GM19043 (cell line): Measurements from ENCODE around the gene DYSF.

Experiments
- ATAC-seq: cut with Tn5 transposase; IDR thresholded peaks from one replicate; pipeline ENCODE4 v1.9.1; 2021; ENCODE audit warnings: low read depth; ENCODE audit not compliant: unreplicated experiment

The DYSF gene

GRCh38 chr2:71521436-71521950 lies 68.1 kb downstream of the DYSF start:
- no peak for ATAC-seq

DNA sequence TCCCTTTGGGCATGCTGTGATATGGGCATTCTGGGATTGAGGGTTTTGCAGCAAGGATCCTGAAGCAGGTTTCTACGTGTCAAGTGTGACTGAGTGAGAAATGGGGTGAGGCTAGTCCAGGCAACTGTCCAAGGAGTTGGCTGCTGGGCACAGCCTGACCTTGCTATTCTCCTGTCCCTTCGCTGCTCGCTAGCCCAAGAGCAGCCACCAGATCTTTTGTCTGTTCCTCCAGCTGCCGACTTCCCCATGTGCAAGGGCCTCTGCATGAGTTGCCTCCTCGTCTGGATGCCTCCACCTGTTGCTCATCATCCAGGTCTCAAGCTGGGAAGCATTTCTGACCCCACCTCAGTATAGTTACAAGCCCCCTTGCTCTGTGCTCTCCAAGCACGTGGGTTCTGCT lies 71.1 kb downstream of the DYSF start:
- no peak for ATAC-seq

DNA sequence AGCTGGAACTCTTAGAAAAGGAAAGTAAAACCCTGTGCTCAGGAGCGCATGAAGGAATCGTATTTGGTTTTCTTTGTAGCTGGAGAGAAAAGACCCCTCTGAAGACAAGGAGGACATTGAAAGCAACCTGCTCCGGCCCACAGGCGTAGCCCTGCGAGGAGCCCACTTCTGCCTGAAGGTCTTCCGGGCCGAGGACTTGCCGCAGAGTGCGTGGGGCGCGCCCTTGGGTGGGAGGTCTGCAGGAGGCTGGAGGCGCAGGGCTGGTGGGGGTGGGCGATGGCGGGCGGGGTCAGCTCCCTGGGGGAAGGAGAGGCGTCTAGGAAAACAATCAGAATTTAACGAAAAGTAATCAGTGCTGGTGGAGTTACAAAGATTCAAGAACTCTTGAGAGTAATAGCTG lies 72.8 kb downstream of the DYSF start:
- no peak for ATAC-seq

GRCh38 chr2:71526975-71527374 lies 73.6 kb downstream of the DYSF start:
- ATAC-seq: no peak

DNA sequence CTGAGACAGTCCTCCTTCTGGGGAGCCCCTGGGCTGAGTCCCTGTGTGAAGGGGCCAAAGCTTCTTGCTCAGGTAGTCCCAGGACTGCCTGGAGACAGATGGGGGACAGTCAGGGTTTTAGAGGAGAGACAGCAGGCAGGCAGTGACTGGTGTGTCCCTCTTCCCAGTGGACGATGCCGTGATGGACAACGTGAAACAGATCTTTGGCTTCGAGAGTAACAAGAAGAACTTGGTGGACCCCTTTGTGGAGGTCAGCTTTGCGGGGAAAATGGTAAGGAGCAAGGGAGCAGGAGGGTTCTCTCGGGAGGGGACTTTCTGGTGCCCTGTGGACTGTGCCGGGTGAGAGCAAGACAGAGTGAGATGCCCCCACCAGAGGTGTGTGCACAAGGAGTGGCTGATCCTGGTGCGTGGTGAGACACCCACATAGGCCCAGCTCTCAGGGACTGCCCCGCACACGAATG lies 74.8 kb downstream of the DYSF start:
- no peak for ATAC-seq

- ATAC-seq: no peak
These were observed 75.4 kb downstream of the DYSF start for GRCh38 chr2:71528749-71529148.

- ATAC-seq: no peak
These were observed 76.8 kb downstream of the DYSF start for GRCh38 chr2:71530211-71530610.

DNA sequence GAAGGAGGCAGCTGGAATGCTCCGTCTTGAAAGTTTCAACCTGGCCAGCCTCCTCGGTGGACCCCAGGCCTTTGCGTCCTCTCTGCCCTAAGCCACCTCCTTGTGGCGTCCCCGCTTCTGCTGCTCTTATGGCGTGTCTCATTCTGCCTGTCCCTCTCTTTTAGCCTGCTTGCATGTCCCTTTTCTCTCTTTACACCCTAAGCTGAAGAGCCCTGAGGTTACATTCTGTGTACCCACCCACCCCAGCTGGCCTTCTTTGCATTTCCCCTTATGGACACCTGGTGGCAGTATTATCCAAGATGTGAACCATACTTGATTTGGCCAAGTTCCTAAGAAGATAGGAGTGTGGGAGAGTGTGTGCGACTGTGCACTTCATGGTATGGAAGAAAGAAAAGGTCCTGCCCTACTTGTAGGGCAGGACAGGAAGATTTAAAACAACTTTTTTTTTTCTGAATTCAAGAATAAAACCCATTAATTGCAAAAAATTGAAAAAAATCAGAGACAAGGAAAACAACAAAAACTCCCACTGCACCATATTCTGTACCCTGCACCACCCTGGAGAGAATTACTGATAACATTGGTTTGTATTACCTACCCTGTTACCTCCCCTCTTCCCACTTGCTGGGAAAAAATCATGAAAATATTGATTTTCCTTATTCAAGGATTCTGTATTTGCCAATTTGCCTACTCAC lies 77.4 kb downstream of the DYSF start:
- no peak for ATAC-seq

DNA sequence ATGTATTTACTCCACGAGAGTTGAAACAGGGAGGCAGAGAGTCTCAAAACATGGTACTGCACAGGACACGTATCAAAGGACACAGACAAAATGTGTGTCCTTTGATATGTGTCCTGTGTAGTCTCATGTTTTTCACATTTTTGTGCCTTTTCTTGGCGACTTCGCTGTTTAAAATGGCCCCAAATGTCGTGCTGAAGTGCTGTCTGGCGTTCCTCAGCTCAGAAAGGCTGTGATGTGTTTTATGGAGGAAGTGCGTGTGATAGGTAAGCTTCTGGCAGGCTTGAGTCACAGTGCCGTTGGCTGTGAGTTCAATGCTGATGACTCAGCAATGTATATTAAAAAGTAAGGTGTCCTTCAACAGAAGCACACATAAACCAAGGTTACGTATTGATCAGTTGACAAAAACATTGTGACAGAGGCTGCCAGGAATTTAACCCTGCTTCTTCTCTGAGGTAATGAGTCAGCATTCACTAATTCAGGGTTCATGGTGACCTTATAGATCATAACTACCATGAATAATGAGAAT lies 78.2 kb downstream of the DYSF start:
- ATAC-seq: no peak

DNA sequence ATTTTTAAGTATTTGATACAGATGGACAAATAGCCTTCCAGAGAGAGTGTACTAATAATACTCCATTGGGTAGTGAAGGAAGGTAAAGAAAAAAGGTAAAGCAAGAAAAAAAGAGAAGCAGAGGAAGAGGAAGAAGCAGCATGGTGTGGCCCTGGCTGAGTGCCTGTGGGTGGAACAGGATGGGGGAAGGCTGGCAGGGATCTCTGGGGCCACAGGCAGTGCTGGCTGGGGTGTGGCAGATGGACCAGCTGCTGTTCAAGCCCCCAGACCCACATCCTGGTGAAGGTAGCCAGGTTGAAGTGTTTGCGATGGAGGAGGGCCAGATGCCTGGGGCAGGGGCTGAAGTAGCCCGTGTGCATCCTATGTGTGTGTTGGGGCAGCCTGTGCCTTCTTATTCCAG lies 79.0 kb downstream of the DYSF start:
- no peak for ATAC-seq

DNA sequence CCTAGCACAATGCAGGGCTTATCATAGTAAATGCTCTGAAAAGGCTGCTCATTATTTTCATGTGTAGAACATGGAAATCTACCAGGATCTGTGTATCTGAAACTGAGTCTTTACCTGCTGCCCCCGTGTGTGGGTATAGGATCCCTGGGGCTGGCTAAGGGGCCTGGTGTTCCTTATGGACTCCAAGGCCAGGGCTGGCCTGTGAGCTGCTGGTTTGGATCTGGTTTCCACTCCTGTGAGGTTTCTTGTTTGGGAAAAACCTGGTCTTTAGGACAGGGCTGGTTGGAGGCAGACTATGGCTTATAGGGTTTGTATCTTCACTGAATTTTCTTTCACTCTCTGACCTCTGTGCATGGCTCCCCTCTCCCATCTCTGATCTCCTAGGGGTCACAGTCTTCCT lies 80.8 kb downstream of the DYSF start:
- no peak for ATAC-seq

DNA sequence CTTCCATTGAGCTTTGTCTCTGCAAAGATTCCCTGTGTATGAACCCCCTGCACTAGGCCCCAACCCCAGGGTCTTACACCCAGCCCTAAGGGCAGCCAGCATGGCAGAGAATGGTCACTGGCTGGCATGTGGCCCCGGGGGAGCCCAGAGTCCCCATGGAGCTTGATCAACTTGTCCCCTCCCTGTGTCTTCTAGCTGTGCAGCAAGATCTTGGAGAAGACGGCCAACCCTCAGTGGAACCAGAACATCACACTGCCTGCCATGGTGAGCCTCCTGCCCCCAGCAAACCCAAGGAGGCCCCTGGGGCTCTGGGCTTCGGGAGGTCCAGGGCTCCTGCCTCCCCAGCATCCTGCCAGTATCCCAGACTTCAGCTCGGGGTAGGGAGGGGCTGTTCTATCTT lies 81.5 kb downstream of the DYSF start:
- ATAC-seq: no peak

DNA sequence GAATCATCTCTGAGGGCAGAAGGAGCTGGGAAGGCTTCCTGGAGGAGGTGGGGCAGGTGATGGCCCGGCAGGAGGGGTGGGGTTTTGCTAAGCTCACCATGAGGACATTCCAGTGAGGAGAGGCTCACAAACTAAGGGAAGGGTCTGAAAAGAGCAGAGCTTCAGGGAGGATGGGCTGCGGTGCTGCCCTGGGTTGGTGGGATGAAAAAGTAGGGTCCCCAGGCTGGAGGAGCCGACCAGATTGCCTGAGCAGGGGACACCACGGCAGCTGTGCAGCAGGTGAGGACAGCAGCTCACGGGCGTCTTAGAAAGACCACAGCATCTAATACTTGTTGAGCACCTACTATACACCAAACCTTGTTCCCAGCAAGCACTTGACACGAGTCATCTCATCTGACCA lies 82.2 kb downstream of the DYSF start:
- no peak for ATAC-seq

DNA sequence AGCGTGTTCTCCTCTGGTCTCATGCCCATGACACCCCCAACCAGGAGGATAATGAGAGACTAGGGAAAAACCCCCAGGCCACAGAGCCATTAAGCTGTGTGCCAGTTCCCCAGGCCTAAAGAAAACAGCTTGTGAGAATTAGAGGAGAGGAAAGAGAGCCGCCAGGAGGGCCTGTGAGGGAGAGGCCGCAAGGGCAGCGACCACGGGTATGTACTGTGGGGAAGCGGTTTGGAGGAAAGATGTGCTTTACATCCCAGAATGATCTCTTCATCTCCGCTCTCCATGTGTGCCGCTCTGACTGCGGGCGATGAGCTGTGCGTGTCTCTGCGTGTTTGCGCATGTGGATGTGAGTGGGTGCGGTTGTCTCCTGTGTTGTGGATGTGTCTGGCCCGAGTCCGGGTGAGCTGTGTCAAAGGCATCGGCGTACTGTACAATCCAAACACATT lies 82.9 kb downstream of the DYSF start:
- no peak for ATAC-seq

- no peak for ATAC-seq
These were observed 84.9 kb downstream of the DYSF start for GRCh38 chr2:71538241-71538640.

GRCh38 chr2:71538656-71539265 lies 85.4 kb downstream of the DYSF start:
- no peak for ATAC-seq

GRCh38 chr2:71540818-71541217 lies 87.5 kb downstream of the DYSF start:
- no peak for ATAC-seq

DNA sequence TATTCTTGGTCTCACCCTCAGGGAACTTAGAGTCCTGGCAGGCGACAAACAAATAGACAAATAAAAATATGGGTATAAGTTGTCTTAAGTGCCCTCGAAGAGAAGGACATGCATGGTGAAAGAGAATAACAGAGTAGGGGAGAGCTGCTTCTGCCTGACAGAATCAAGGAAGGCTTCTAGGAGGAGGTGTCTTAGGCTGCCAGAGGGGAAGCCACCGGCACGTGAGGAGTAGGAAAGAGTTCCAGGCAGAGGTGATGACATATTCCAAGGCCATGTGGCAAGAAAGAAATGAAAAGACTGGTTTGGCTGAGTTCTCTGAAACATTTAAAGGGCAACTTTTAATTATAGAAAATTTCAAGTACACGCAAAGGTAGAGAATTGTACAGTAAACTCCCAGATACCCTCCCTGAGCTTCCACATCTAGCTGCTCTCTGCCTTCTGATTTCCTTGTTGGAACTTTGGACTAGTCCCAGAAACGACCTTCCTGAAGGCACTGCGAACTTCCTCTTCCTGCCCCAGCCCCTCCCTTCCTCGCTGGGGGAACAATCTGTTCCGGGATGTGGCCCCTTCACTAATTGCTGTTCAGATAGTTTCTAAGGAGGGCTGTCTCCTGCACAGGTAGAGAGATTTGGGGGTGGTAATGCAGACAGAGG lies 91.7 kb downstream of the DYSF start:
- ATAC-seq: no peak

- ATAC-seq: peak; percentile 77
These were observed 92.4 kb downstream of the DYSF start for GRCh38 chr2:71545572-71546274.

DNA sequence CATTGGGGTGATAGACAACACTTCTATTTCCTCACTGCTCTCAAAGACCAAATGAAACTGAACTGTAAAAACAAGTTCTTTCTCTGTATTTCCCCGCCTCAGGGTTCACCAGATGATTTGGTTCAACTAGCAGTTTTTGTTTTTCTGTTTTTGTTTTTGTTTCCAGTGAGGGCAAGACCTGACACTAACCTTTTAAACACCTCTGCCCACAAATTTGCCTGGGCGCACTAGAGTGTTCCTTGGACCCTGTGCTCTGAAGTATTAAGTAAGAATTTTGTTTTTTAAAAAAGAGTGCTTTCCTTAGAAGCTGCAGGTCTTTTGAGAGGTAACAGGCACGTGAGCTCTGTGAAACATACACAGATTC lies 92.9 kb downstream of the DYSF start:
- no peak for ATAC-seq

- no peak for ATAC-seq
These were observed 93.5 kb downstream of the DYSF start for GRCh38 chr2:71546777-71547281.
